HepG2 (cell line): ENCODE data around the gene RNF25. TPM values are rescaled to one million over a fixed set of nuclear protein-coding genes. Genes with fewer than 3 reads are reported as not detected.

Experiments used
- DNMT1 ChIP-seq: sonication (generic); formaldehyde crosslinking; IDR thresholded peaks from 2 replicates; pipeline ENCODE4 v1.5.1; 2020; ENCODE audit warnings: mild to moderate bottlenecking, missing genetic modification reagents
- HMGA1 ChIP-seq: sonication (generic); formaldehyde crosslinking; conservative IDR thresholded peaks from 2 replicates; pipeline ENCODE4 v1.4.0; 2020; ENCODE audit warnings: missing genetic modification reagents
- KAT2B ChIP-seq: fragments of 150-350 bp; IDR thresholded peaks from 2 replicates; pipeline ENCODE4 v1.6.1; 2014; ENCODE audit warnings: low read depth, low read length, borderline replicate concordance
- KLF11 ChIP-seq: IDR thresholded peaks from 2 replicates; pipeline ENCODE4 v1.6.1; 2016; ENCODE audit warnings: missing compliant biosample characterization
- MAFK ChIP-seq, 2 experiments: IDR thresholded peaks in 1 of 2; conservative IDR thresholded peaks in 1 of 2; 2 replicates each; pipeline ENCODE4 v1.6.1; 2011; ENCODE audit warnings: improper control_type of control experiment in 2 of 2, low read length in 2 of 2
- NBN ChIP-seq: fragments of 450-650 bp; conservative IDR thresholded peaks from 2 replicates; pipeline ENCODE4 v1.6.1; 2017
- TGIF2 ChIP-seq: IDR thresholded peaks from 2 replicates; pipeline ENCODE4 v1.6.1; 2016; ENCODE audit warnings: control low read depth, missing compliant biosample characterization
- ZMYM2 ChIP-seq: sonication (generic); formaldehyde crosslinking; IDR thresholded peaks from 2 replicates; pipeline ENCODE4 v1.8.0; 2022; ENCODE audit warnings: mild to moderate bottlenecking, missing genetic modification reagents
- ZNF124 ChIP-seq: sonication (generic); formaldehyde crosslinking; IDR thresholded peaks from 2 replicates; pipeline ENCODE4 v1.4.0; 2020; ENCODE audit warnings: missing genetic modification reagents
- ZNF292 ChIP-seq: sonication (generic); formaldehyde crosslinking; IDR thresholded peaks from 2 replicates; pipeline ENCODE4 v1.8.1; 2022; ENCODE audit warnings: mild to moderate bottlenecking, low read depth, missing genetic modification reagents, borderline replicate concordance
- ZNF317 ChIP-seq: sonication (generic); formaldehyde crosslinking; IDR thresholded peaks from 2 replicates; pipeline ENCODE4 v1.5.0; 2020; ENCODE audit warnings: mild to moderate bottlenecking, missing genetic modification reagents
- ZNF343 ChIP-seq: sonication (generic); formaldehyde crosslinking; IDR thresholded peaks from 2 replicates; pipeline ENCODE4 v1.4.0; 2020; ENCODE audit warnings: mild to moderate bottlenecking, missing genetic modification reagents
- ZNF468 ChIP-seq: sonication (generic); formaldehyde crosslinking; IDR thresholded peaks from 2 replicates; pipeline ENCODE4 v1.8.0; 2022; ENCODE audit warnings: mild to moderate bottlenecking, moderate library complexity, missing genetic modification reagents
- ZNF510 ChIP-seq: sonication (generic); formaldehyde crosslinking; IDR thresholded peaks from 2 replicates; pipeline ENCODE4 v1.4.0; 2020; ENCODE audit warnings: low read depth, mild to moderate bottlenecking, missing genetic modification reagents
- ZNF577 ChIP-seq: sonication (generic); formaldehyde crosslinking; IDR thresholded peaks from 2 replicates; pipeline ENCODE4 v1.4.0; 2020; ENCODE audit warnings: mild to moderate bottlenecking, low read depth, missing genetic modification reagents, borderline replicate concordance
- ZNF652 ChIP-seq: IDR thresholded peaks from 2 replicates; pipeline ENCODE4 v1.6.1; 2016; ENCODE audit warnings: low read depth, borderline replicate concordance
- ZSCAN31 ChIP-seq: sonication (generic); formaldehyde crosslinking; IDR thresholded peaks from 2 replicates; pipeline ENCODE4 v1.5.0; 2020; ENCODE audit warnings: low read depth, mild to moderate bottlenecking, missing genetic modification reagents
- polyA plus RNA-seq, 8 experiments: library from polyadenylated mRNA; depleted of rRNA in 3 of 8; stranded (reverse) in 7 of 8; unstranded in 1 of 8; fragments of >200 nt; fragmentation: Illumina TruSeq in 4 of 8; extraction: Trizol in 4 of 8; gene quantifications; 2 replicates each; pipeline versions ENCODE4 v1.2.1 to v1.2.3, GENCODE V29; 2011 to 2016; ENCODE audit warnings: low read depth in 4 of 8, missing spikeins in 1 of 8, mixed read lengths in 1 of 8; ENCODE audit not compliant: insufficient read depth in 1 of 8
- total RNA-seq, 5 experiments: library from RNA; depleted of rRNA; stranded (reverse); fragments of >200 nt; fragmentation: Illumina TruSeq; extraction: Trizol; gene quantifications; 2 replicates each; pipeline ENCODE4 v1.2.3, GENCODE V29; 2016; ENCODE audit warnings: low read depth in 1 of 5
- TF ChIP-seq, protein P1 (sequence below): sonication (generic); formaldehyde crosslinking; IDR thresholded peaks from 2 replicates; pipeline ENCODE4 v1.5.1; 2020; ENCODE audit warnings: mild to moderate bottlenecking, missing genetic modification reagents, moderate library complexity
- TF ChIP-seq, protein P2 (sequence below): IDR thresholded peaks from 2 replicates; pipeline ENCODE4 v1.6.1; 2018; ENCODE audit warnings: missing genetic modification reagents, mild to moderate bottlenecking, missing compliant biosample characterization
- TF ChIP-seq, protein P3 (sequence below), 2 experiments: fragments of 450-650 bp in 1 of 2; sonication (generic) in 1 of 2; formaldehyde crosslinking; IDR thresholded peaks; 2 replicates each; pipeline versions ENCODE4 v1.5.0 to v1.8.0; 2020 to 2022; ENCODE audit warnings: mild to moderate bottlenecking in 1 of 2, missing genetic modification reagents in 1 of 2
- TF ChIP-seq, protein P4 (sequence below): sonication (generic); formaldehyde crosslinking; IDR thresholded peaks from 2 replicates; pipeline ENCODE4 v1.5.0; 2020; ENCODE audit warnings: mild to moderate bottlenecking, missing genetic modification reagents

RNF25 gene
- total and polyA plus RNA-seq, 2 of the 13 experiments (the other 11 are each of a cell fraction or from before 2014, with no cell fraction given): 37.0 to 87.6 TPM

DNA sequence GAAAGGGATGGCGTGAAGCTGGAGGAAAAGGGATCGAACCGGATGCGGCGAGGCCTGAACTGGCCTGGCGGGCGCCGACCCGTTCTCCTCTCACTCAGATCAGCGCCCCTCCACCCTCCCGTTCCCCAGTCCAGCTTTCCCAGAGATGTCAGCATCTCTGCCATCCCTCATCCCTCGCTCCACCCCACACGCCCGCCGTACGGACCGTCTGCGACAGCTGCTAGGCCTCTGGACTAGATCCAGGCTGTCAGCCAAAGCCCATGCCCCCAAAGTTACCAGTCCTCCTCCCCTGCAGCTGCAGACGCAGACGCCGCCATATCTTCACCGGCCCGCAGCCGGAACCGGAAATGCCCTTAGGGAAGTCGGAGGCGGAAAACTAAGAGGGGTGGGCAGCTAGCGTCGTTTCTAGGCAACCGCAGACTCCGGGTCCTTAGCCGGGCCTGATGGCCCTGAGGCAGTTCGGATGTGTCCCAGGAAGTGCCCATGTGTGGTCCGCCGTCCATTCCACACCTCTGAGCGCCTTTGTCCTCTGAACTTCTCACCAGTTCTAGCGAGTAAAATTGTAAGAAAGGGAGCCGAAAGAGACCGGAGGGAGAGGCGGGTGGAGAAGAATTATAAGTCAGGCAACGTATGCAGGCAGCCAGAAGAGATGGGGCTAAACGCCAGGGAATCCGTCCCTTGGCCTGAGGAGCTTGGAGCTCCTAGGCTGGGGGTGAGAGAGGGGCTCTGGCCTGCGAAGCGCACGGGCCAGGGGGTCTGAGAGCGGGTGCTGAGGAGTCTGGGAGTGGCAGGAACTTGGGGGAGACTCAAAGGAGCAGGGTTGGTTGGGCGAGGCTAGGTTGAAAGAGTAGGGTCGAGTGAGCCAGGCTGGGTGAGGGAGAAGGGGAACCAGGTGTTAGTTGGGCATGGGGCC lies at the start of gene RNF25, which contains the start of gene STK36 (continued):
- TF ChIP-seq, protein P1, sequence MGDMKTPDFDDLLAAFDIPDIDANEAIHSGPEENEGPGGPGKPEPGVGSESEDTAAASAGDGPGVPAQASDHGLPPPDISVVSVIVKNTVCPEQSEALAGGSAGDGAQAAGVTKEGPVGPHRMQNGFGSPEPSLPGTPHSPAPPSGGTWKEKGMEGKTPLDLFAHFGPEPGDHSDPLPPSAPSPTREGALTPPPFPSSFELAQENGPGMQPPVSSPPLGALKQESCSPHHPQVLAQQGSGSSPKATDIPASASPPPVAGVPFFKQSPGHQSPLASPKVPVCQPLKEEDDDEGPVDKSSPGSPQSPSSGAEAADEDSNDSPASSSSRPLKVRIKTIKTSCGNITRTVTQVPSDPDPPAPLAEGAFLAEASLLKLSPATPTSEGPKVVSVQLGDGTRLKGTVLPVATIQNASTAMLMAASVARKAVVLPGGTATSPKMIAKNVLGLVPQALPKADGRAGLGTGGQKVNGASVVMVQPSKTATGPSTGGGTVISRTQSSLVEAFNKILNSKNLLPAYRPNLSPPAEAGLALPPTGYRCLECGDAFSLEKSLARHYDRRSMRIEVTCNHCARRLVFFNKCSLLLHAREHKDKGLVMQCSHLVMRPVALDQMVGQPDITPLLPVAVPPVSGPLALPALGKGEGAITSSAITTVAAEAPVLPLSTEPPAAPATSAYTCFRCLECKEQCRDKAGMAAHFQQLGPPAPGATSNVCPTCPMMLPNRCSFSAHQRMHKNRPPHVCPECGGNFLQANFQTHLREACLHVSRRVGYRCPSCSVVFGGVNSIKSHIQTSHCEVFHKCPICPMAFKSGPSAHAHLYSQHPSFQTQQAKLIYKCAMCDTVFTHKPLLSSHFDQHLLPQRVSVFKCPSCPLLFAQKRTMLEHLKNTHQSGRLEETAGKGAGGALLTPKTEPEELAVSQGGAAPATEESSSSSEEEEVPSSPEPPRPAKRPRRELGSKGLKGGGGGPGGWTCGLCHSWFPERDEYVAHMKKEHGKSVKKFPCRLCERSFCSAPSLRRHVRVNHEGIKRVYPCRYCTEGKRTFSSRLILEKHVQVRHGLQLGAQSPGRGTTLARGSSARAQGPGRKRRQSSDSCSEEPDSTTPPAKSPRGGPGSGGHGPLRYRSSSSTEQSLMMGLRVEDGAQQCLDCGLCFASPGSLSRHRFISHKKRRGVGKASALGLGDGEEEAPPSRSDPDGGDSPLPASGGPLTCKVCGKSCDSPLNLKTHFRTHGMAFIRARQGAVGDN (CRISPR knock-in tag): peak; percentile 88
- TF ChIP-seq TGIF2 (CRISPR knock-in tag) (peak; percentile 52), ZNF468 (CRISPR knock-in tag) (no peak), ZNF577 (CRISPR knock-in tag) (no peak), ZNF510 (CRISPR knock-in tag) (no peak), ZNF343 (CRISPR knock-in tag) (peak; percentile 93), HMGA1 (CRISPR knock-in tag) (no peak), ZMYM2 (CRISPR knock-in tag) (no peak), NBN (no peak), DNMT1 (CRISPR knock-in tag) (peak; percentile 73; the same call in 1 of the 2 replicates), ZNF124 (CRISPR knock-in tag) (no peak), ZNF292 (CRISPR knock-in tag) (no peak), ZNF317 (CRISPR knock-in tag) (peak; percentile 47; the same call in 1 of the 2 replicates), ZSCAN31 (CRISPR knock-in tag) (peak; percentile 73), ZNF652 (CRISPR knock-in tag) (no peak), KAT2B (no peak), KLF11 (CRISPR knock-in tag) (no peak), MAFK (conservative IDR thresholded peaks at IDR 0.05 in 1 of 2, IDR thresholded peaks at IDR 0.05 in 1 of 2; ENCODE audit: low read length in 2 of 2) (no peak)
- TF ChIP-seq, protein P2, sequence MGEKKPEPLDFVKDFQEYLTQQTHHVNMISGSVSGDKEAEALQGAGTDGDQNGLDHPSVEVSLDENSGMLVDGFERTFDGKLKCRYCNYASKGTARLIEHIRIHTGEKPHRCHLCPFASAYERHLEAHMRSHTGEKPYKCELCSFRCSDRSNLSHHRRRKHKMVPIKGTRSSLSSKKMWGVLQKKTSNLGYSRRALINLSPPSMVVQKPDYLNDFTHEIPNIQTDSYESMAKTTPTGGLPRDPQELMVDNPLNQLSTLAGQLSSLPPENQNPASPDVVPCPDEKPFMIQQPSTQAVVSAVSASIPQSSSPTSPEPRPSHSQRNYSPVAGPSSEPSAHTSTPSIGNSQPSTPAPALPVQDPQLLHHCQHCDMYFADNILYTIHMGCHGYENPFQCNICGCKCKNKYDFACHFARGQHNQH (CRISPR knock-in tag): no peak
- TF ChIP-seq, protein P3, sequence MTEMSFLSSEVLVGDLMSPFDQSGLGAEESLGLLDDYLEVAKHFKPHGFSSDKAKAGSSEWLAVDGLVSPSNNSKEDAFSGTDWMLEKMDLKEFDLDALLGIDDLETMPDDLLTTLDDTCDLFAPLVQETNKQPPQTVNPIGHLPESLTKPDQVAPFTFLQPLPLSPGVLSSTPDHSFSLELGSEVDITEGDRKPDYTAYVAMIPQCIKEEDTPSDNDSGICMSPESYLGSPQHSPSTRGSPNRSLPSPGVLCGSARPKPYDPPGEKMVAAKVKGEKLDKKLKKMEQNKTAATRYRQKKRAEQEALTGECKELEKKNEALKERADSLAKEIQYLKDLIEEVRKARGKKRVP (CRISPR knock-in tag; IDR thresholded peaks at IDR 0.05): peak in 1 of 2 experiments; percentile 49; a peak in 1 of 4 replicates
- TF ChIP-seq, protein P4, sequence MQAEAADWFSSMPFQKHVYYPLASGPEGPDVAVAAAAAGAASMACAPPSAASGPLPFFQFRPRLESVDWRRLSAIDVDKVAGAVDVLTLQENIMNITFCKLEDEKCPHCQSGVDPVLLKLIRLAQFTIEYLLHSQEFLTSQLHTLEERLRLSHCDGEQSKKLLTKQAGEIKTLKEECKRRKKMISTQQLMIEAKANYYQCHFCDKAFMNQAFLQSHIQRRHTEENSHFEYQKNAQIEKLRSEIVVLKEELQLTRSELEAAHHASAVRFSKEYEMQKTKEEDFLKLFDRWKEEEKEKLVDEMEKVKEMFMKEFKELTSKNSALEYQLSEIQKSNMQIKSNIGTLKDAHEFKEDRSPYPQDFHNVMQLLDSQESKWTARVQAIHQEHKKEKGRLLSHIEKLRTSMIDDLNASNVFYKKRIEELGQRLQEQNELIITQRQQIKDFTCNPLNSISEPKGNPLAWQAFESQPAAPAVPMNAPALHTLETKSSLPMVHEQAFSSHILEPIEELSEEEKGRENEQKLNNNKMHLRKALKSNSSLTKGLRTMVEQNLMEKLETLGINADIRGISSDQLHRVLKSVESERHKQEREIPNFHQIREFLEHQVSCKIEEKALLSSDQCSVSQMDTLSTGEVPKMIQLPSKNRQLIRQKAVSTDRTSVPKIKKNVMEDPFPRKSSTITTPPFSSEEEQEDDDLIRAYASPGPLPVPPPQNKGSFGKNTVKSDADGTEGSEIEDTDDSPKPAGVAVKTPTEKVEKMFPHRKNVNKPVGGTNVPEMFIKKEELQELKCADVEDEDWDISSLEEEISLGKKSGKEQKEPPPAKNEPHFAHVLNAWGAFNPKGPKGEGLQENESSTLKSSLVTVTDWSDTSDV: peak; percentile 72; the same call in 1 of the 2 replicates
